RWPE2 (cell line): ENCODE data around the gene NOP10.

ENCODE experiments used
- ATAC-seq: fragments of 200-7000 bp; cut with Tn5 transposase; 3 replicates; pipeline ENCODE4 v1.9.1; 2021; ENCODE audit warnings: low read depth
- DNase-seq: peaks from one replicate; pipeline ENCODE4 v3.0.0-alpha.2; 2020; ENCODE audit warnings: low spot score
- H3K27ac ChIP-seq: fragments of 450-650 bp; 2 replicates; pipeline ENCODE4 v1.5.1; 2017; ENCODE audit warnings: mild to moderate bottlenecking; ENCODE audit not compliant: poor library complexity, severe bottlenecking
- H3K27me3 ChIP-seq: fragments of 250-450 bp; sonication (Bioruptor Pico); 2 replicates; pipeline ENCODE4 v1.5.1; 2021; ENCODE audit warnings: mild to moderate bottlenecking, moderate library complexity; ENCODE audit not compliant: insufficient read depth, poor library complexity, severe bottlenecking
- H3K36me3 ChIP-seq: fragments of 250-450 bp; sonication (Bioruptor Pico); 2 replicates; pipeline ENCODE4 v1.5.1; 2020; ENCODE audit warnings: low read depth, mild to moderate bottlenecking, moderate library complexity
- H3K4me1 ChIP-seq: fragments of 250-450 bp; sonication (Bioruptor Pico); 2 replicates; pipeline ENCODE4 v1.5.1; 2021; ENCODE audit warnings: mild to moderate bottlenecking, moderate library complexity; ENCODE audit not compliant: insufficient read depth, poor library complexity, severe bottlenecking
- H3K4me3 ChIP-seq: fragments of 250-450 bp; sonication (Bioruptor Pico); 2 replicates; pipeline ENCODE4 v1.5.1; 2021; ENCODE audit warnings: mild to moderate bottlenecking, moderate library complexity; ENCODE audit not compliant: severe bottlenecking
- H3K9me3 ChIP-seq: fragments of 250-450 bp; sonication (Bioruptor Pico); 2 replicates; pipeline ENCODE4 v1.5.1; 2021; ENCODE audit warnings: mild to moderate bottlenecking, moderate library complexity; ENCODE audit not compliant: severe bottlenecking
- TF ChIP-seq, protein P1 (sequence below): fragments of 450-650 bp; IDR thresholded peaks from one replicate; pipeline ENCODE4 v1.5.1; 2017; ENCODE audit warnings: mild to moderate bottlenecking, moderate library complexity; ENCODE audit not compliant: poor library complexity, severe bottlenecking

NOP10 gene

DNA sequence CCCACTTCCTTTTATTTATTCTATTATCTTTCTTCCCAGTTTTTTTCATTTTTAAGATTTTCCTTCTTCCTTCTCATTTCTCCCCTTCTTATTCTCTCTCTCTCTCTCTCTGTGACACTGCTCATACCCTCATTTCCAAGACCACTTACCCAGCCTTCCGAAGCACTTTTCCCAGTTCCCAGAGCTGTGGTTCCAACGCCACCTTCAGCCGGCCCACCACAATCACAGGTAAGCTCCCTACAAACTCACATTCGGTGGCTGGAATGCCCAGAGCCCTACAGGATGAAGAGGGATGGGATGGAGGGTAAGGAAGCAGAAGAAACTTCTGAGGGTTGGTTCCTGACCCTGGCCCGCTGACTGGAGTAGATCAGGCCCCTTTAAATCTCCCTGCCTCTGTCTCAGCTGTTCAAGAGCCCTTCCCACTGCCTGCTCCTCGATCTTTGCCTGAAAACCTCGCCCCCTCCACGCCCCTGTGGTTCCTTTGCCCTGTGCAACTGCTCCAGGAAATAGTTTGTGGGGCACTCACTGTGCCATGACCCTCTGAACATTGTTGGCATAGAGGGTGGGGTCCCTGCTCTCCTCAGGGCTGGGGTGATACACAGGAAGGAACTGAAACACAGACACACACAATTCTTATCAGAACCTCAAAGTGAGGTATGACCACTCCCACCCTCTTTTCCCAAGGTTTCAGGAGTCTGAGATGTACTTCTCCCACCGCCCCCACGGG lies 19.3 kb upstream of the NOP10 start:
- Histone ChIP-seq H3K27me3 (no peaks in the 10 kb centered on the region), H3K4me3 (no peak overlapping the region), H3K9me3 (no peaks in the 10 kb centered on the region), H3K4me1 (peaks cover 5% of the 10 kb centered on the region), H3K27ac (no peak overlapping the region), H3K36me3 (peaks cover 69% of the 10 kb centered on the region)
- TF ChIP-seq, protein P1, sequence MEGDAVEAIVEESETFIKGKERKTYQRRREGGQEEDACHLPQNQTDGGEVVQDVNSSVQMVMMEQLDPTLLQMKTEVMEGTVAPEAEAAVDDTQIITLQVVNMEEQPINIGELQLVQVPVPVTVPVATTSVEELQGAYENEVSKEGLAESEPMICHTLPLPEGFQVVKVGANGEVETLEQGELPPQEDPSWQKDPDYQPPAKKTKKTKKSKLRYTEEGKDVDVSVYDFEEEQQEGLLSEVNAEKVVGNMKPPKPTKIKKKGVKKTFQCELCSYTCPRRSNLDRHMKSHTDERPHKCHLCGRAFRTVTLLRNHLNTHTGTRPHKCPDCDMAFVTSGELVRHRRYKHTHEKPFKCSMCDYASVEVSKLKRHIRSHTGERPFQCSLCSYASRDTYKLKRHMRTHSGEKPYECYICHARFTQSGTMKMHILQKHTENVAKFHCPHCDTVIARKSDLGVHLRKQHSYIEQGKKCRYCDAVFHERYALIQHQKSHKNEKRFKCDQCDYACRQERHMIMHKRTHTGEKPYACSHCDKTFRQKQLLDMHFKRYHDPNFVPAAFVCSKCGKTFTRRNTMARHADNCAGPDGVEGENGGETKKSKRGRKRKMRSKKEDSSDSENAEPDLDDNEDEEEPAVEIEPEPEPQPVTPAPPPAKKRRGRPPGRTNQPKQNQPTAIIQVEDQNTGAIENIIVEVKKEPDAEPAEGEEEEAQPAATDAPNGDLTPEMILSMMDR: no peak
- DNase-seq (no peak), ATAC-seq (no peak)

DNA sequence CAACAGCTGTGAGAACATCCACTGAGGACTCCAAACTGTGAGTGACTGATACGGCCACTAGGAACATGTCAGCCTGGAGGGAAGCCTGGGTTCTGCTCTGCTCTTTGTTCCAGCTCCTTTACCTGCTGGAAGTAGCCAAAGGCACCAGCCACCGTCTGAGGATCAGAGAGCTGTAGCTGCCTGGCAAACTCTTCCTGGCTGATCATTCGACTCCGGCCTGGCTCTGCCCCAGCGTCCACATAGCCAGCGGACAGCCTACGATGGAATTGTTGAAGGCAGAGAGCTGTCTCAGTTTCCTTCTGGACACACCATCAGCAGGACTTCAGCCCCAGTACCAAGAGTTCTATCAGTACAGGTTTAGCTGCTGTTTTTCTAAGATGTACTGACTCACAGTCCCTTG lies 18.3 kb upstream of the NOP10 start:
- Histone ChIP-seq H3K36me3 (peaks cover 78% of the 10 kb centered on the region), H3K9me3 (no peaks in the 10 kb centered on the region), H3K27ac (no peak overlapping the region), H3K4me1 (peaks cover 5% of the 10 kb centered on the region), H3K4me3 (no peak overlapping the region), H3K27me3 (no peaks in the 10 kb centered on the region)
- ATAC-seq (no peak), DNase-seq (no peak)
- TF ChIP-seq, protein P1: no peak

DNA sequence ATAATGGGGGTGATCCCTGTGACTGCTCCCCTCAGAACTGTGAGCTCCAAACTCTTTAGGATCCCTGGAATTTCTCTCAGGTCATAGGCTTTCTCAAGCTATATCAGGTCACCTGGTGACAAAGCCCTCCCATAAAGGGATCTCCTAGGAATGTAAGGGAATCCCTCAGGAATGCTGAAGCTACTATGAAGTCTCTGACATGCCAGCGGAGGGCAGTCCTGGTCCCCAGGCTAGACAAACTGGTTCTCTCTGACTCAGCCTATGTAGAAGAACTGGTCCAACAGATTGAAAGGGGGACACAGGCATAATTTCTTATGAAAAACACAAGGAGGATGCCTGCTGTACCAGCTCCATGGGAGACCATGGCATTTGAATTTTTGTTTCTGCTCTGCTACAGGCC lies 17.4 kb upstream of the NOP10 start:
- DNase-seq: no peak

DNA sequence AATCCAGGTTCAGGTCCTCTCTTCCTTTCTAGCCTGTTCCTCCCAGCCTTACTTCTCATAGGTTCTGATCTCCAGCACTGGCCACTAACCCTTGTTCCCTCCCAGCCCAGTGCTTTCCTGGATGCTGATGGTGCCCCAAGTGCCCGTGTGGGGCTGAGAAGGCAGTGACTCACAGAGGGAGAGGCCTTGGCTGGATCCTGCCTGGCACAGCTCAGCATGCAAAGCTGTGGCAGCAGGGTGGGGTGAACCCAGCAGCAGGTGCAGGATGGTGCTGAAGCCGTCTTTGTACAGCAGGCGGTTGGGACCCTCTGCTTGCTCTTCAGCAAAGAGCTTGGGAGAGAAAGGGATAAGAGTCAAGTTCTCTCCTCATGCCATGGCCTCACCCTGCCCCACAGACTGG lies 16.5 kb upstream of the NOP10 start:
- no peaks in the 10 kb centered on the region for H3K27me3 ChIP-seq
- H3K27ac ChIP-seq: no peak overlapping the region
- TF ChIP-seq, protein P1: no peak
- peaks cover 78% of the 10 kb centered on the region for H3K36me3 ChIP-seq
- ATAC-seq: peak; percentile 50
- DNase-seq: peak; percentile 62
- H3K9me3 ChIP-seq: no peaks in the 10 kb centered on the region
- no peak overlapping the region for H3K4me3 ChIP-seq
- no peaks in the 10 kb centered on the region for H3K4me1 ChIP-seq

More for the DNA sequence above, 17.4 kb upstream of the NOP10 start:
- Histone ChIP-seq H3K4me1 (no peaks in the 10 kb centered on the region), H3K4me3 (no peak overlapping the region), H3K36me3 (peaks cover 78% of the 10 kb centered on the region), H3K9me3 (no peaks in the 10 kb centered on the region), H3K27ac (no peak overlapping the region), H3K27me3 (no peaks in the 10 kb centered on the region)
- TF ChIP-seq, protein P1: peak; percentile 20
- ATAC-seq: peak; percentile 54

DNA sequence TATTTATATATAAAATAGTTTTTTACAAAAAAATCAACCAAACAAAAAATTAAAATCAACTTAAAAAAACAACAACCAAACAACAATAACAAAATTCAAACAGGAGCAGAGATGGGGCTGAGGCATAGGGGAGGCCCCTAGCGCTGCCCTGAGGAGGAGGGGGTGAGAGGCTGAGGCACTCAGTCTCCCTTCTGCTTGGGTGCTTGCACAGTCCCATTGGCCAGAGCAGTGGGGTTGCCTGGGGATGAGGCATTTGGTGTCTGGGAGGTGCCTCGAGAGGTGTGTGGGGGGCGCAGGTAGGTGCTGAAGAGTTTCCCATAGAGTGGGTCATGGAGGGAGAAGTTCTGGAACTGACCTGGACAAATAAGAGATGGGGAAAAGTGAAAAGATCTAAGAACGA lies 16.0 kb upstream of the NOP10 start:
- DNase-seq (no peak), ATAC-seq (no peak)
- H3K36me3 ChIP-seq: peaks cover 76% of the 10 kb centered on the region
- no peak overlapping the region for H3K4me3 ChIP-seq
- no peaks in the 10 kb centered on the region for H3K4me1 ChIP-seq
- H3K27me3 ChIP-seq: no peaks in the 10 kb centered on the region
- no peaks in the 10 kb centered on the region for H3K9me3 ChIP-seq
- TF ChIP-seq, protein P1: no peak
- H3K27ac ChIP-seq: no peak overlapping the region
